WTC11 (cell line): ENCODE results near the gene CCNH. TPM values are rescaled to one million over a fixed set of nuclear protein-coding genes. Genes with fewer than 3 reads are reported as not detected.

Experiments
- ATAC-seq: fragments of 200-7000 bp; cut with Tn5 transposase; 2 replicates; pipeline ENCODE4 v1.10.0; 2021; ENCODE audit warnings: mild to moderate bottlenecking, moderate library complexity
- CTCF ChIA-PET: fragments of 300-600 bp; sonication (Branson Sonifier 250); formaldehyde crosslinking; loops from one replicate; lab custom pipeline; 2021; ENCODE audit warnings: antibody characterized with exemption; lab: Charles Lee
- POLR2A ChIA-PET: fragments of 350-600 bp; sonication (Branson Sonifier 250); formaldehyde crosslinking; loops from one replicate; lab custom pipeline; 2021; ENCODE audit warnings: antibody characterized with exemption; lab: Charles Lee
- DNase-seq: peaks from one replicate; pipeline ENCODE4 v3.0.0; 2021; ENCODE audit warnings: low spot score
- H3K27ac Mint-ChIP-seq: 2 replicates; pipeline ENCODE4 v1.8.0; 2021; ENCODE audit warnings: mixed read lengths
- H3K27me3 Mint-ChIP-seq: 2 replicates; pipeline ENCODE4 v1.8.0; 2021; ENCODE audit warnings: low read depth, mild to moderate bottlenecking, moderate library complexity, mixed read lengths
- H3K36me3 Mint-ChIP-seq: 2 replicates; pipeline ENCODE4 v1.8.0; 2021; ENCODE audit warnings: mixed read lengths
- H3K4me1 Mint-ChIP-seq: 2 replicates; pipeline ENCODE4 v1.8.0; 2022; ENCODE audit warnings: mixed read lengths
- H3K4me3 Mint-ChIP-seq: 2 replicates; pipeline ENCODE4 v1.8.0; 2021; ENCODE audit warnings: mild to moderate bottlenecking, moderate library complexity, mixed read lengths
- H3K9me3 Mint-ChIP-seq: 2 replicates; pipeline ENCODE4 v1.8.0; 2021; ENCODE audit warnings: mixed read lengths
- ATF1 ChIP-seq: sonication (generic); formaldehyde crosslinking; IDR thresholded peaks from 2 replicates; pipeline ENCODE4 v1.8.1; 2023; ENCODE audit warnings: mild to moderate bottlenecking, moderate library complexity, missing genetic modification reagents
- HMGA2 ChIP-seq: fragments of 250-450 bp; sonication (Bioruptor Pico); IDR thresholded peaks from 2 replicates; pipeline ENCODE4 v1.4.0; 2021; ENCODE audit warnings: mild to moderate bottlenecking, moderate library complexity
- JAZF1 ChIP-seq: fragments of 250-450 bp; sonication (Bioruptor Pico); IDR thresholded peaks from 2 replicates; pipeline ENCODE4 v1.9.0; 2021; ENCODE audit warnings: moderate library complexity, mild to moderate bottlenecking, inconsistent platforms
- JUN ChIP-seq: sonication (generic); formaldehyde crosslinking; IDR thresholded peaks from 2 replicates; pipeline ENCODE4 v1.8.0; 2023; ENCODE audit warnings: mild to moderate bottlenecking, missing genetic modification reagents
- MXD4 ChIP-seq: fragments of 250-450 bp; sonication (Bioruptor Pico); IDR thresholded peaks from 2 replicates; pipeline ENCODE4 v1.8.0; 2021; ENCODE audit warnings: mild to moderate bottlenecking, moderate library complexity, borderline replicate concordance
- NFE2L1 ChIP-seq: sonication (generic); formaldehyde crosslinking; IDR thresholded peaks from 2 replicates; pipeline ENCODE4 v1.8.1; 2023; ENCODE audit warnings: missing genetic modification reagents
- NR3C1 ChIP-seq: sonication (generic); formaldehyde crosslinking; conservative IDR thresholded peaks from 2 replicates; pipeline ENCODE4 v1.8.1; 2023; ENCODE audit warnings: low read depth, mild to moderate bottlenecking, missing genetic modification reagents
- OVOL2 ChIP-seq: fragments of 250-450 bp; sonication (Bioruptor Pico); IDR thresholded peaks from 2 replicates; pipeline ENCODE4 v1.9.0; 2021; ENCODE audit warnings: mild to moderate bottlenecking, borderline replicate concordance
- RELA ChIP-seq: sonication (generic); formaldehyde crosslinking; IDR thresholded peaks from 2 replicates; pipeline ENCODE4 v1.8.1; 2022; ENCODE audit warnings: missing genetic modification reagents, mild to moderate bottlenecking, borderline replicate concordance
- ZBTB21 ChIP-seq: sonication (generic); formaldehyde crosslinking; IDR thresholded peaks from 2 replicates; pipeline ENCODE4 v1.8.1; 2023; ENCODE audit warnings: mild to moderate bottlenecking, missing genetic modification reagents, borderline replicate concordance
- ZNF219 ChIP-seq: sonication (generic); formaldehyde crosslinking; IDR thresholded peaks from 2 replicates; pipeline ENCODE4 v1.8.0; 2023; ENCODE audit warnings: missing genetic modification reagents, mild to moderate bottlenecking, borderline replicate concordance
- ZNF423 ChIP-seq: fragments of 250-450 bp; sonication (Bioruptor Pico); IDR thresholded peaks from 2 replicates; pipeline ENCODE4 v2.1.2; 2022; ENCODE audit warnings: mild to moderate bottlenecking, moderate library complexity
- total RNA-seq: library from RNA; stranded (reverse); gene quantifications from 3 replicates; pipeline ENCODE4 v1.2.3, GENCODE V29; 2021
- TF ChIP-seq, protein P1 (sequence below): sonication (generic); formaldehyde crosslinking; IDR thresholded peaks from 2 replicates; pipeline ENCODE4 v1.8.1; 2022; ENCODE audit warnings: mild to moderate bottlenecking, moderate library complexity, missing genetic modification reagents
- TF ChIP-seq, protein P2 (sequence below): fragments of 250-450 bp; sonication (Bioruptor Pico); IDR thresholded peaks from 2 replicates; pipeline ENCODE4 v1.9.0; 2021; ENCODE audit warnings: mild to moderate bottlenecking
- TF ChIP-seq, protein P3 (sequence below): fragments of 250-450 bp; sonication (Bioruptor Pico); conservative IDR thresholded peaks from 2 replicates; pipeline ENCODE4 v1.9.0; 2021; ENCODE audit warnings: mild to moderate bottlenecking
- TF ChIP-seq, protein P4 (sequence below): fragments of 250-450 bp; sonication (Bioruptor Pico); IDR thresholded peaks from 2 replicates; pipeline ENCODE4 v1.9.0; 2021; ENCODE audit warnings: mild to moderate bottlenecking, borderline replicate concordance
- TF ChIP-seq, protein P5 (sequence below): sonication (generic); formaldehyde crosslinking; IDR thresholded peaks from 2 replicates; pipeline ENCODE4 v1.8.1; 2023; ENCODE audit warnings: mild to moderate bottlenecking, missing genetic modification reagents, moderate library complexity
- TF ChIP-seq, protein P6 (sequence below): sonication (generic); formaldehyde crosslinking; IDR thresholded peaks from 2 replicates; pipeline ENCODE4 v1.8.0; 2022; ENCODE audit warnings: mild to moderate bottlenecking, missing genetic modification reagents
- TF ChIP-seq, protein P7 (sequence below): sonication (generic); formaldehyde crosslinking; IDR thresholded peaks from 2 replicates; pipeline ENCODE4 v1.8.1; 2022; ENCODE audit warnings: missing genetic modification reagents, borderline replicate concordance
- TF ChIP-seq, protein P8 (sequence below): sonication (generic); formaldehyde crosslinking; IDR thresholded peaks from 2 replicates; pipeline ENCODE4 v1.8.0; 2022; ENCODE audit warnings: mild to moderate bottlenecking, missing genetic modification reagents

The CCNH gene
- total RNA-seq, 1 experiment from 2014 or later: 35.3 TPM

DNA sequence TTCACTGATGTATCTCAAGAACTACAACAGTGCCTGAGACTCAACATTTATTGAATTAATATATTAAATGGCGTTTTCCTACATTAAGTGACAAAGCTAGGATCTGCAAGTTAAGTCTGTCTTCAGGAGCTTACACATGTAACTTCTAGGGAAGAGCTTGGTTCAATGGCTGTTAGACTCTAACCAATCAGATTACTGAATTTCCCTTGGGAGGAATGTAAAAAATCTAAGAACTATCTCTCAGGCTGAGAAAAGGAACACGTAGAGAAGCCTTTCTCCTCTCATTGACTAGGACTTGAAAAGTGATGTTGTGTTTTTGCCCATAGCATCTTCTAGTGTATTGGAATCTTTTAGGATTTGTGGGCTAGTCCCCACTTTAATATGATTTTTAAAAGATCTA lies 53.6 kb downstream of the CCNH start:
- no peak overlapping the region for H3K27ac Mint-ChIP-seq
- CTCF ChIA-PET: no interaction called here
- no peak for DNase-seq
- H3K9me3 Mint-ChIP-seq: no peaks in the 10 kb centered on the region
- POLR2A ChIA-PET: no interaction called here
- no peak for ATAC-seq
- no peak overlapping the region for H3K4me3 Mint-ChIP-seq
- TF ChIP-seq, protein P1, sequence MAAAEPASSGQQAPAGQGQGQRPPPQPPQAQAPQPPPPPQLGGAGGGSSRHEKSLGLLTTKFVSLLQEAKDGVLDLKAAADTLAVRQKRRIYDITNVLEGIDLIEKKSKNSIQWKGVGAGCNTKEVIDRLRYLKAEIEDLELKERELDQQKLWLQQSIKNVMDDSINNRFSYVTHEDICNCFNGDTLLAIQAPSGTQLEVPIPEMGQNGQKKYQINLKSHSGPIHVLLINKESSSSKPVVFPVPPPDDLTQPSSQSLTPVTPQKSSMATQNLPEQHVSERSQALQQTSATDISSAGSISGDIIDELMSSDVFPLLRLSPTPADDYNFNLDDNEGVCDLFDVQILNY (CRISPR knock-in tag): no peak
- TF ChIP-seq, protein P2, sequence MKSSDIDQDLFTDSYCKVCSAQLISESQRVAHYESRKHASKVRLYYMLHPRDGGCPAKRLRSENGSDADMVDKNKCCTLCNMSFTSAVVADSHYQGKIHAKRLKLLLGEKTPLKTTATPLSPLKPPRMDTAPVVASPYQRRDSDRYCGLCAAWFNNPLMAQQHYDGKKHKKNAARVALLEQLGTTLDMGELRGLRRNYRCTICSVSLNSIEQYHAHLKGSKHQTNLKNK (CRISPR knock-in tag): no peak
- TF ChIP-seq NFE2L1 (CRISPR knock-in tag): no peak
- TF ChIP-seq MXD4: no peak
- TF ChIP-seq JUN (CRISPR knock-in tag): no peak
- no peak for TF ChIP-seq JAZF1
- peaks cover 8% of the 10 kb centered on the region for H3K4me1 Mint-ChIP-seq
- peaks cover 13% of the 10 kb centered on the region for H3K36me3 Mint-ChIP-seq
- H3K27me3 Mint-ChIP-seq: no peaks in the 10 kb centered on the region

DNA sequence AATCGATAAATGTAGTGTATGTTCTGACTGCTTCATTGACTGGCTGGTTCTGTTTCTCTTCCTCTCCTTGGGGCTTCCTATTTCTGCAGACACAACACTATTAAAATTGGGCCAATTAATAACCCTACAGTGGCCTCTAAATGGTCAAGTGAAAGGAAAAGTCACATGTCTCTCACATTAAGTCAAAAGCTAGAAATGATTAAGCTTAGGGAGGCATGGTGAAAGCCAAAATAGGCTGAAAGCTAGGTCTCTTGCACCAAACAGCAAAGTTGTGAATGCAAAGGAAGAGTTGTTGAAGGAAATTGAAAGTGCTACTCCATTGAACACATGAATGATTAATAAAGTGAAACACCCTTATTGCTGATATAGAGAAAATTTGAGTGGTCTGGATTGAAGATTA lies 58.2 kb downstream of the CCNH start:
- H3K27me3 Mint-ChIP-seq: no peaks in the 10 kb centered on the region
- no peaks in the 10 kb centered on the region for H3K9me3 Mint-ChIP-seq
- H3K27ac Mint-ChIP-seq: no peak overlapping the region
- H3K4me1 Mint-ChIP-seq: no peaks in the 10 kb centered on the region
- ATAC-seq (no peak), DNase-seq (no peak)
- no peak overlapping the region for H3K4me3 Mint-ChIP-seq
- CTCF ChIA-PET: no interaction called here
- POLR2A ChIA-PET: no interaction called here
- peaks cover 13% of the 10 kb centered on the region for H3K36me3 Mint-ChIP-seq
- TF ChIP-seq OVOL2 (CRISPR knock-in tag) (no peak), ZNF219 (CRISPR knock-in tag) (no peak), ZNF423 (CRISPR knock-in tag) (no peak), ZBTB21 (CRISPR knock-in tag) (no peak), ATF1 (CRISPR knock-in tag) (no peak), HMGA2 (CRISPR knock-in tag) (no peak), RELA (CRISPR knock-in tag) (no peak), JUN (CRISPR knock-in tag) (no peak), NR3C1 (CRISPR knock-in tag) (no peak)
- TF ChIP-seq, protein P3, sequence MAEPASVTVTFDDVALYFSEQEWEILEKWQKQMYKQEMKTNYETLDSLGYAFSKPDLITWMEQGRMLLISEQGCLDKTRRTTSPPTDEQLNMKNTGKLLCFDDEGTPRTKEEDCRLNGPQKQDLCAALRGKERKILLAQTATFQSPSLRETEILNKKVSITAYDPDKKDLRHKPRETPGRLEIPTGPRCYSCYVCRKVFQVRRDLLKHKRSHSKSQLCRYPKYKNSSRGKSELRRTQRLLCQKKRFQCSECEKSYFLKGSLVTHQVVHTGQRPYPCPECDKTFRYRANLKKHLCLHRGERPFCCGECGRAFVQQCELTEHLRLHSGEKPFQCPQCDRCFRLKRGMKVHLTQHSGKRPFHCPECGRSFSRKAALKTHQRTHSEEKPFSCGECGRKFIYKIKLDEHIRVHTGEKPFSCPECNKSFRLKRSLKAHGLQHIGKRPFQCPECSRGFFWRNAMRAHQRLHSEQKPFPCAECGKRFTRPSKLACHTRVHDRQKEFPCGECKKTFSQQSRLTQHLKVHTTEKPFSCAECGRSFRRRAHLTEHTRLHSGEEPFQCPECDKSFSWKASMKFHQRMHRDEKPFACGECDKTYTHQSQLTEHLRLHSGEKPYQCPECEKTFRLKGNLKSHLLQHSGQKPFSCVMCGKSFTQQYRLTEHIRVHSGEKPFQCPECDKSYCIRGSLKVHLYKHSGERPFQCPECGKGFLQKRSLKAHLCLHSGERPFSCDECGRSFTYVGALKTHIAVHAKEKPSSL (CRISPR knock-in tag): no peak
- TF ChIP-seq, protein P4, sequence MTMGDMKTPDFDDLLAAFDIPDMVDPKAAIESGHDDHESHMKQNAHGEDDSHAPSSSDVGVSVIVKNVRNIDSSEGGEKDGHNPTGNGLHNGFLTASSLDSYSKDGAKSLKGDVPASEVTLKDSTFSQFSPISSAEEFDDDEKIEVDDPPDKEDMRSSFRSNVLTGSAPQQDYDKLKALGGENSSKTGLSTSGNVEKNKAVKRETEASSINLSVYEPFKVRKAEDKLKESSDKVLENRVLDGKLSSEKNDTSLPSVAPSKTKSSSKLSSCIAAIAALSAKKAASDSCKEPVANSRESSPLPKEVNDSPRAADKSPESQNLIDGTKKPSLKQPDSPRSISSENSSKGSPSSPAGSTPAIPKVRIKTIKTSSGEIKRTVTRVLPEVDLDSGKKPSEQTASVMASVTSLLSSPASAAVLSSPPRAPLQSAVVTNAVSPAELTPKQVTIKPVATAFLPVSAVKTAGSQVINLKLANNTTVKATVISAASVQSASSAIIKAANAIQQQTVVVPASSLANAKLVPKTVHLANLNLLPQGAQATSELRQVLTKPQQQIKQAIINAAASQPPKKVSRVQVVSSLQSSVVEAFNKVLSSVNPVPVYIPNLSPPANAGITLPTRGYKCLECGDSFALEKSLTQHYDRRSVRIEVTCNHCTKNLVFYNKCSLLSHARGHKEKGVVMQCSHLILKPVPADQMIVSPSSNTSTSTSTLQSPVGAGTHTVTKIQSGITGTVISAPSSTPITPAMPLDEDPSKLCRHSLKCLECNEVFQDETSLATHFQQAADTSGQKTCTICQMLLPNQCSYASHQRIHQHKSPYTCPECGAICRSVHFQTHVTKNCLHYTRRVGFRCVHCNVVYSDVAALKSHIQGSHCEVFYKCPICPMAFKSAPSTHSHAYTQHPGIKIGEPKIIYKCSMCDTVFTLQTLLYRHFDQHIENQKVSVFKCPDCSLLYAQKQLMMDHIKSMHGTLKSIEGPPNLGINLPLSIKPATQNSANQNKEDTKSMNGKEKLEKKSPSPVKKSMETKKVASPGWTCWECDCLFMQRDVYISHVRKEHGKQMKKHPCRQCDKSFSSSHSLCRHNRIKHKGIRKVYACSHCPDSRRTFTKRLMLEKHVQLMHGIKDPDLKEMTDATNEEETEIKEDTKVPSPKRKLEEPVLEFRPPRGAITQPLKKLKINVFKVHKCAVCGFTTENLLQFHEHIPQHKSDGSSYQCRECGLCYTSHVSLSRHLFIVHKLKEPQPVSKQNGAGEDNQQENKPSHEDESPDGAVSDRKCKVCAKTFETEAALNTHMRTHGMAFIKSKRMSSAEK (CRISPR knock-in tag): no peak
- TF ChIP-seq, protein P5, sequence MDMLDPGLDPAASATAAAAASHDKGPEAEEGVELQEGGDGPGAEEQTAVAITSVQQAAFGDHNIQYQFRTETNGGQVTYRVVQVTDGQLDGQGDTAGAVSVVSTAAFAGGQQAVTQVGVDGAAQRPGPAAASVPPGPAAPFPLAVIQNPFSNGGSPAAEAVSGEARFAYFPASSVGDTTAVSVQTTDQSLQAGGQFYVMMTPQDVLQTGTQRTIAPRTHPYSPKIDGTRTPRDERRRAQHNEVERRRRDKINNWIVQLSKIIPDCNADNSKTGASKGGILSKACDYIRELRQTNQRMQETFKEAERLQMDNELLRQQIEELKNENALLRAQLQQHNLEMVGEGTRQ (CRISPR knock-in tag): no peak
- TF ChIP-seq, protein P6, sequence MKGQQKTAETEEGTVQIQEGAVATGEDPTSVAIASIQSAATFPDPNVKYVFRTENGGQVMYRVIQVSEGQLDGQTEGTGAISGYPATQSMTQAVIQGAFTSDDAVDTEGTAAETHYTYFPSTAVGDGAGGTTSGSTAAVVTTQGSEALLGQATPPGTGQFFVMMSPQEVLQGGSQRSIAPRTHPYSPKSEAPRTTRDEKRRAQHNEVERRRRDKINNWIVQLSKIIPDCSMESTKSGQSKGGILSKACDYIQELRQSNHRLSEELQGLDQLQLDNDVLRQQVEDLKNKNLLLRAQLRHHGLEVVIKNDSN: no peak
- TF ChIP-seq, protein P7, sequence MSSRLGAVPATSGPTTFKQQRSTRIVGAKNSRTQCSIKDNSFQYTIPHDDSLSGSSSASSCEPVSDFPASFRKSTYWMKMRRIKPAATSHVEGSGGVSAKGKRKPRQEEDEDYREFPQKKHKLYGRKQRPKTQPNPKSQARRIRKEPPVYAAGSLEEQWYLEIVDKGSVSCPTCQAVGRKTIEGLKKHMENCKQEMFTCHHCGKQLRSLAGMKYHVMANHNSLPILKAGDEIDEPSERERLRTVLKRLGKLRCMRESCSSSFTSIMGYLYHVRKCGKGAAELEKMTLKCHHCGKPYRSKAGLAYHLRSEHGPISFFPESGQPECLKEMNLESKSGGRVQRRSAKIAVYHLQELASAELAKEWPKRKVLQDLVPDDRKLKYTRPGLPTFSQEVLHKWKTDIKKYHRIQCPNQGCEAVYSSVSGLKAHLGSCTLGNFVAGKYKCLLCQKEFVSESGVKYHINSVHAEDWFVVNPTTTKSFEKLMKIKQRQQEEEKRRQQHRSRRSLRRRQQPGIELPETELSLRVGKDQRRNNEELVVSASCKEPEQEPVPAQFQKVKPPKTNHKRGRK: no peak
- TF ChIP-seq, protein P8, sequence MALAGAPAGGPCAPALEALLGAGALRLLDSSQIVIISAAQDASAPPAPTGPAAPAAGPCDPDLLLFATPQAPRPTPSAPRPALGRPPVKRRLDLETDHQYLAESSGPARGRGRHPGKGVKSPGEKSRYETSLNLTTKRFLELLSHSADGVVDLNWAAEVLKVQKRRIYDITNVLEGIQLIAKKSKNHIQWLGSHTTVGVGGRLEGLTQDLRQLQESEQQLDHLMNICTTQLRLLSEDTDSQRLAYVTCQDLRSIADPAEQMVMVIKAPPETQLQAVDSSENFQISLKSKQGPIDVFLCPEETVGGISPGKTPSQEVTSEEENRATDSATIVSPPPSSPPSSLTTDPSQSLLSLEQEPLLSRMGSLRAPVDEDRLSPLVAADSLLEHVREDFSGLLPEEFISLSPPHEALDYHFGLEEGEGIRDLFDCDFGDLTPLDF (CRISPR knock-in tag): no peak
